ENCODE data around the gene ADAMTS19. TPM values are rescaled to one million over a fixed set of nuclear protein-coding genes. Genes with fewer than 3 reads are reported as not detected.

ADAMTS19 gene
- total RNA-seq, 1 donor from 2014 or later = not detected

GRCh38 chr5:129440424-129440823 lies 19.7 kb upstream of the ADAMTS19 start:
- no peak for TF ChIP-seq CTCF (IDR thresholded peaks at IDR 0.05)
- no peaks in the 10 kb centered on the region for H3K4me1 ChIP-seq
- intact Hi-C loops (cut with DNase I) = no loop called here
- ATAC-seq (no peak), DNase-seq (no peak)
- H3K36me3 ChIP-seq = no peaks in the 10 kb centered on the region
- H3K9me3 ChIP-seq = no peaks in the 10 kb centered on the region
- H3K27me3 ChIP-seq (ENCODE audit: low read depth) = no peaks in the 10 kb centered on the region
- H3K27ac ChIP-seq = no peak overlapping the region
- H3K4me3 ChIP-seq = no peak overlapping the region

- ATAC-seq = no peak
- no peak overlapping the region for H3K27ac ChIP-seq
- no peaks in the 10 kb centered on the region for H3K27me3 ChIP-seq (ENCODE audit: low read depth)
- no peaks in the 10 kb centered on the region for H3K4me1 ChIP-seq
- no peaks in the 10 kb centered on the region for H3K36me3 ChIP-seq
- H3K9me3 ChIP-seq = no peaks in the 10 kb centered on the region
- no peak overlapping the region for H3K4me3 ChIP-seq
- TF ChIP-seq CTCF (IDR thresholded peaks at IDR 0.05) = no peak
- intact Hi-C loops (cut with DNase I) = no loop called here
- DNase-seq = no peak
Observed at GRCh38 chr5:129441096-129441495, 19.0 kb upstream of the ADAMTS19 start.

- DNase-seq (no peak), ATAC-seq (no peak)
- no peaks in the 10 kb centered on the region for H3K27me3 ChIP-seq (ENCODE audit: low read depth)
- no peaks in the 10 kb centered on the region for H3K36me3 ChIP-seq
- intact Hi-C loops (cut with DNase I) = no loop called here
- H3K4me1 ChIP-seq = no peaks in the 10 kb centered on the region
- no peaks in the 10 kb centered on the region for H3K9me3 ChIP-seq
- TF ChIP-seq CTCF (IDR thresholded peaks at IDR 0.05) = no peak
- no peak overlapping the region for H3K27ac ChIP-seq
- H3K4me3 ChIP-seq = no peak overlapping the region
Observed at GRCh38 chr5:129445379-129445778, 14.7 kb upstream of the ADAMTS19 start.

- no peak for ATAC-seq
- no peak for DNase-seq
- no peak overlapping the region for H3K27ac ChIP-seq
- H3K27me3 ChIP-seq (ENCODE audit: low read depth) = no peaks in the 10 kb centered on the region
- intact Hi-C loops (cut with DNase I) = no loop called here
- TF ChIP-seq CTCF (IDR thresholded peaks at IDR 0.05) = no peak
- no peaks in the 10 kb centered on the region for H3K9me3 ChIP-seq
- H3K4me1 ChIP-seq = no peaks in the 10 kb centered on the region
- H3K36me3 ChIP-seq = no peaks in the 10 kb centered on the region
- H3K4me3 ChIP-seq = no peak overlapping the region
Observed at GRCh38 chr5:129447968-129448367, 12.1 kb upstream of the ADAMTS19 start.

DNA sequence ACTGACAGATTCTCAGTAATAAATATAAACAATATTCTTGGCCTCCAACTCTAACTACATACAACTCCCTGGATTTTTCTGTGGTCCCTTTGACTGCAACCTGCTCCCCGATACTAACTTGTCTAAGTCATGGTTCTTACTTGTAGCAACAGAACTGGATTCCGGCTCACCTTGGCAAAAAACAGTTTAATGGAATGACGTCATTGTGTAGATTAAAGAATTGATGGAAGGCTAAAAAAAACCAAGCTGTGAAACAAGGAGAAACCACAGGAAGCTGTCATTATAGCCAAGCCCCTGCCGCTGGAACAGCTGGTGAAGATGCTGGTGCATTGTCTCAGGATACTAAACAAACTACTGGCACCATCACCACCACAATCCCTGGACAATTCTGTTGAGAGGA lies 11.4 kb upstream of the ADAMTS19 start:
- Histone ChIP-seq H3K4me3 (no peak overlapping the region), H3K4me1 (no peaks in the 10 kb centered on the region), H3K9me3 (no peaks in the 10 kb centered on the region), H3K27me3 (ENCODE audit: low read depth) (no peaks in the 10 kb centered on the region), H3K36me3 (no peaks in the 10 kb centered on the region), H3K27ac (no peak overlapping the region)
- TF ChIP-seq CTCF (IDR thresholded peaks at IDR 0.05) = no peak
- intact Hi-C loops (cut with DNase I) = no loop called here
- DNase-seq = no peak
- ATAC-seq = no peak

DNA sequence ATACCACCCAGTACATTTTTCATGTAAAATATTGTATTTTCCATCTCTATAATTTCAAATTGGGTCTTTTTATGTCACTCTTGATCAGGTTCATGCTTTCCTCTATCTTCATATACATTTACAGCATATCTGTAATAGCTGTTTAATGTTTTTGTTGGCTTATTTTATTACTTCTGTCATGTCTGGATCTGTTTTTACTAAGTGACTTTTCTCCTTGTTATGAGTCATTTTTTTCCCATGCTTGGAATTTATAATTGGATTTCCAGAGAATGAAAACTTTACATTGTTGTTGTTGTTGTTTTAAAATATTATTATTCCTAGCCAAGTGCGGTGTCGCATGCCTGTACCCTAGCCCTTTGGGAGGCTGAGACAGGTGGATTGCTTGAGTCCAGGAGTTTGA lies 5.6 kb upstream of the ADAMTS19 start:
- Histone ChIP-seq H3K4me1 (no peaks in the 10 kb centered on the region), H3K4me3 (no peak overlapping the region), H3K9me3 (no peaks in the 10 kb centered on the region), H3K27ac (no peak overlapping the region), H3K36me3 (no peaks in the 10 kb centered on the region), H3K27me3 (ENCODE audit: low read depth) (peaks cover 5% of the 10 kb centered on the region)
- TF ChIP-seq CTCF (IDR thresholded peaks at IDR 0.05) = no peak
- DNase-seq (no peak), ATAC-seq (no peak)
- intact Hi-C loops (cut with DNase I) = no loop called here

Data from lower lobe of right lung (tissue), 2 donors.